Measurements from ENCODE around the gene ZNF43.

- no peak for TF ChIP-seq EZH2 (IDR thresholded peaks at IDR 0.05; ENCODE audit: borderline replicate concordance, low read length)
- TF ChIP-seq CTCF (conservative IDR thresholded peaks at IDR 0.05 in 1 of 2, IDR thresholded peaks at IDR 0.05 in 1 of 2; ENCODE audit: extremely low read depth in 1 of 2, insufficient read depth in 1 of 2, low read depth in 1 of 2, low read length in 2 of 2) = no peak
These were observed 49.0 kb downstream of the ZNF43 start for GRCh38 chr19:21786936-21787335.
